Stimulated activated CD4-positive, alpha-beta T cell treated with anti-CD3 and anti-CD28 coated beads, Interleukin-15, amount 100 ng/mL, for 24 hours (primary cell): ENCODE measurements around the gene SMCR8.
"Not testable (repeated sequence)": the region's sequence is repeated elsewhere in the genome, so short reads cannot be mapped to it uniquely, and the experiment has no call there.

Experiments
- DNase-seq: peaks from one replicate; pipeline ENCODE4 v3.0.0-alpha.2; 2020

Gene SMCR8

GRCh38 chr17:18319604-18320256, 4.6 kb downstream of the SMCR8 start:
- no peak for DNase-seq

DNA sequence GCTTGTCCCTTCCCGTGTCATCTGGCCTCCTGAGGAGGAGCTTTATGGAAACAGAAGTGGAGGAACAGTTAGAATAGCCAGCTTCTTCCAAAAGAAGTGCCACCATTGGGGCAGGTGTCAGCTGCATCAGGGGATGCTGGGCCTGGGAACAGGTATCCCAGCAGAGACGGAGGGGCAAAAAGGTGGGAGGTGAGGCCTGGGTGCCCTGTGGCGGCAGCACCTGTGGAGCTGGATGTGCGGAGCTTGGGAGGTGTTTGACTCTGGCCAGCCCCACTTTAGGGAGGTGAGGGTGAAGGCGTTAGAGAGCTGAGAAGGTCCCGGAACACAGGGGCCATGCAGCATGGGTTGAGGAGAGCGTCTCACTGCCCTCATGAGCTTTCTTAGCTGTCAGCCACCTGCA, 5.2 kb downstream of the SMCR8 start:
- DNase-seq = no peak

GRCh38 chr17:18321309-18321708, 6.2 kb downstream of the SMCR8 start:
- no peak for DNase-seq

DNA sequence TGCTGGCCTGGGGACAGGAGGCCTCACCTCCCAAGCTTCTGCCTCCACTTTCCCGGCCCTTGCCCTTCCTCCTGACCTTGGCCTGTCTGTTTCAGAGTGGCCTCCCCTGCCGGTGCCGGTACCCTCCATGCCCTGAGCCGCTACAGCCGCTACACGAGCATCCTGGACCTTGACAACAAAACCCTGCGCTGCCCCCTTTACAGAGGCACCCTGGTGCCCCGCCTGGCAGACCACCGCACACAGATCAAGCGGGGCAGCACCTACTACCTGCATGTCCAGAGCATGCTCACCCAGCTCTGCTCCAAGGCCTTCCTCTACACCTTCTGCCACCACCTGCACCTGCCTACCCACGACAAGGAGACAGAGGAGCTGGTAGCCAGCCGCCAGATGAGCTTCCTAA, 7.4 kb downstream of the SMCR8 start:
- DNase-seq = no peak

GRCh38 chr17:18323007-18323406, 7.9 kb downstream of the SMCR8 start:
- no peak for DNase-seq

- DNase-seq = no peak
Observed at GRCh38 chr17:18323507-18324139, 8.5 kb downstream of the SMCR8 start.

DNA sequence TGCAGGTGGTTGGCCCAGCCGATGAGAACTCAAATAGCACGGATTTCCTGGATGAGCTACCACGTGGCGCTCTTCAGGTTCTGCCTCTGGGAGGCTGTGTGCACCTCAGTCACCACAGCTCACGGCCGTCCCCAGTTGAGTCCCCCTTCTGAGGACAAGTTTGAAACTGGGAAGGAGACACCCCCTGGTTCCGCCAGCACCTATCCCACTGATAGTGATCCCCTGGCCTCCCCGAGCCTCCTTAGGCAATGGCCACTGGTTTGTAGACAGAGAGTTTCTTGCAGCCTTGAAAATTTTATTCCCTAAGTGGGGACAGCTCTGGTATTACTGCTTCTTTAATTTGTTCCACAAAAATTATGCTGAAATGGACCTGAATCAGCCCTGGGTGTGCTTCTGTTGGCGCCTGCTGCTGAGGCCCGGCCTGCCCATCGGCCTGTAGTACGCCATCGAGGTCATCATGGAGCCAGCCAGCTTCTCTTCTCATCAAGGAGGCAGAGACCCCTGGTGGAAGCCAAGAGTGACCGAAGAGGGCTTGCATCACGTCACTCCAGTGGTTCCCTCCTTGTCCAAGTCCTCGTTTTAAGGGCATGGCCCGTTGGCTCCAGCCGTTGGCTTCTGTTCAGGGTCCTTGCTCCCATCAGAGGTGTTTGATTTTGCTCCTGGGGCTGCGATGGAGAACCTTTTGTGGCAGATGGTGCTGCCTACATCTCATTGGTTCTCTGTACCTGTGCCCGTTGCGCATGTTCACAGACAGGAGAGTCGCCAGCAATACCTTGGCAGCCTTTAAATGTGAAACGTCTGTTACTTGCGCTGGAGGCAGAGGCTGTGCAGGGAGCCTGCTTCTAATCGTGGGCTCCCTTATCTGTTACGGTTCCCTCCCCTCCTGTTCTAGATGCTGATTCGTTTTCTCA, 9.3 kb downstream of the SMCR8 start:
- DNase-seq = no peak

GRCh38 chr17:18326039-18326438, 10.9 kb downstream of the SMCR8 start:
- no peak for DNase-seq

- DNase-seq = no peak
Observed at GRCh38 chr17:18326572-18326971, 11.5 kb downstream of the SMCR8 start.

DNA sequence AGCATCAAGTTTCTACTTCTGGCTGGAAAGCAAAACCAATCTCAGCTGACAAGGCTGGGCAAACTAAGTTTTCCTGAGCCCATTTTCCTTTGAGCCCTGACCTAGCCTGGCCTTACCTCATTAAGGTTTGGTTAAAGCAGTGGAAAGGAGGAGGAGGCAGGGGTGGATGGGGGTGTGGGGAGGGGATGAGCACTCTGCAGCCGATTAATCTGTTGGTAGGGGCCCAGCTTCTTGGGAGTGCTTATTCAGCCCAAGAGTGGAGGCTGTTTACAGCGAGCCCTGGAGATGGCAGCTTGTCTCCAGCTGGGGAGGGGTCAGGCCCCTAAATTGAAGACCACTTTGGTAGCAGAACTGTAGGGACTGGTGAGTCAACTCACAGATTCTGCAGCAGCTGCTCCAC, 12.0 kb downstream of the SMCR8 start:
- no peak for DNase-seq

DNA sequence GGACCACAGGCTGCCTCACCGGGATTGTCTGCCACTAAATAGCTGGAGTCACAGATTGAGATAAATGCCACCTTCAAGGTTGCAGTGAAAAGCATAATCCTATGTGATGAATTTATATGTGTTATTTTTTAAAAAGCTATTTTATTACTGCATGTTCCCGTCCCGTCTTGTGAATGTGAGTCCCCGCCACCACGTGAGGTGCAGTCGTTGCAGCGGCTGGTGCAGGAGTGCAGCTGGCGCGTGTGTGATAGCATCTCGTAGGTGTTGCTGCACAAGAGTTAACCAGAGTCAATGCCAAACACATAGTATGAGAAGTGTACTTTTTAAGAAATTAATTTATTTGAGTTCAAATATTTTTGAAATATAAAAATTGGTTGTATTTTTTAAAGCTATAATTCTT, 12.5 kb downstream of the SMCR8 start:
- DNase-seq = no peak

DNA sequence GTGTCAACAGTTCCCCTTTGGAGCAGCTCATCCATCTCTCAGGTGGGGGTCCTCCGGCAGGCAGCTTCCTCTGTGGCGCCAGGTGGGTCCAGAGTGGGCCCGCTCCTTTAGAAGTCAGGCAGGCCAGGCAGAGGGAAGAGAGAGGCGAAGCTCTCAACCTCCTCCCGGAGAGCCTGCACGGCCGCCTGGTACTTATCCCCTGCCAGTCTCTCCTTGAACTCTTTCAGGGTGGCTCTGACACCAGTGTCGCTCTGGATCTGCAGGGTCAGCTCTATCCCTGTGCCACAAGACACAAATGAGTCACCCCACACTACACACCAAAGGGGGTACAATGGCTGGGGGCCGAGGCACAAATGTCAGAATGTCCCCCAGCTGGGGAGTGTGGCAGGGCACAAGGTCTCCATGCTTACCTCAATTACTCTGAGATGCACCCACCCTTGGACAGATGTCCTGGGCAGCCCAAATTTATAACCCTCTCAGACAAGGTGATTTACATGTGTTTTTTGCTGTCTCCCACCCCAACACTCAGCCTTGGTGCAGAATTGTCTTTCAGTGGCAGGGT, 13.6 kb downstream of the SMCR8 start:
- DNase-seq = no peak

DNA sequence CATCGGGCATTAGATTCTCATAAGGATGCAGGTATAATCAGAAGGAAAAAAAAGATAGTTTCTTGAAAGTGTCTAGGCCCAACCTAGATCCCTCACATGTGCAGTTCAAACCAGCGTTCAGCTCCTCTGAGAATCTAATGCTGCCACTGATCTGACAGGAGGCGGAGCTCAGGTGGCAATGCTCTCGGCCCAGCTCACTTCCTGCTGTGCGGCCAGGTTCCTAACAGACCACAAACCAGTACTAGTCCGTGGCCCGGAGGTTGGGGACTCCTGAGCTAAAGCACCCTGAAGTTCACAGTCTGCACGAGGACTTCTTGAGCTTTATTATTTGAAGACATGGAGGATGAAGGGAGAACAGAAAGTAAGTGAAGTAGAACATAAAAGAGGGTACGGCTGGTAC, 16.8 kb downstream of the SMCR8 start:
- no peak for DNase-seq

DNA sequence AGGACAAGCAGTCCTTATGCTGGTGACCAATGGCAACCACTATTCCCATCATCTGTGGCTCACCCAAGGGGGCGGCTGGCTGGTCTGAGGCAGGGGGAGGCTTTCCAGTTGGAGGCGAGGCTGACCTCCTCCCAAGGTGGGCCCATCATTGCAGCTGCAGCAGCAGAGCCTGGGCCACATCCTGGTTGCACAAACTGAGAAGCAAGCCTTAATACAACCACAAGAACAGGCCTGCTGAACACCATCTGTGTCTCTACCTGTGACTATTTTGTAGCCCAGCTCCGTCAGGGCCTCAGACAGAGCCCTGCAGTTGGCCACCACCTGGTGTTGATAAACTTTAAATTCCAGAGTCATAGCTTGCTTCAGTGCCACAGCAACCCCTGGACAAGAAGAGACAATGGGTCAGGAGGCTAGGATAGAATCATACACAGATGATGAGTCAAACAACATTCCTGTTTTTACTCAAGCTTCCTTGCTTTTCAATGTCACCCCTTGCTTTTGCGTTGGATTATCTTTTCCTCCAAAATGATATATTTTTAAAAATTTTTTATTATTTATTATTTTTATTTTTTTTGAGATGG, 17.9 kb downstream of the SMCR8 start:
- DNase-seq = no peak

GRCh38 chr17:18338158-18338557, 23.1 kb downstream of the SMCR8 start:
- not testable (repeated sequence) for DNase-seq

DNA sequence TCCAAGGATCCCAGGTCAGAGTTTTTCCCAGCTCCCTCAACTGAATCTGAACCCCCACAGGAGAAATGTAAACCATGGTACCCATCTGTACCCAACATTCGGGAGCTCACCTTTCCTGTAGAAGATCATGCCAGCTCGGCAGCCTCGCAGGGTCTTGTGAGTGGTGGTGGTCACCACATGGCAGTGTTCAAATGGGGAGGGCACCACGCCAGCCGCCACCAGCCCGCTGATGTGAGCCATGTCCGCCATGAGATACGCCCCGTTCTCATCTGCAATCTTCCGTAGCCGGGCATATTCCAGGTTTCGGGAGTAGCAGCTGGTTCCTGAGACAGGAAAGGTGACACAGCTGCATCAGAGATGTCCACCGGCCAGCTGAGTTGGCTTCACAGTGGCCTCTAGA, 24.8 kb downstream of the SMCR8 start:
- no peak for DNase-seq

- no peak for DNase-seq
Observed at GRCh38 chr17:18344021-18344420, 28.9 kb downstream of the SMCR8 start.

GRCh38 chr17:18353541-18353940, 38.4 kb downstream of the SMCR8 start:
- no peak for DNase-seq

- no peak for DNase-seq
Observed at GRCh38 chr17:18356624-18357023, 41.5 kb downstream of the SMCR8 start.

- DNase-seq = no peak
Observed at GRCh38 chr17:18360518-18360917, 45.4 kb downstream of the SMCR8 start.

GRCh38 chr17:18361837-18362697, 47.0 kb downstream of the SMCR8 start:
- DNase-seq = no peak

DNA sequence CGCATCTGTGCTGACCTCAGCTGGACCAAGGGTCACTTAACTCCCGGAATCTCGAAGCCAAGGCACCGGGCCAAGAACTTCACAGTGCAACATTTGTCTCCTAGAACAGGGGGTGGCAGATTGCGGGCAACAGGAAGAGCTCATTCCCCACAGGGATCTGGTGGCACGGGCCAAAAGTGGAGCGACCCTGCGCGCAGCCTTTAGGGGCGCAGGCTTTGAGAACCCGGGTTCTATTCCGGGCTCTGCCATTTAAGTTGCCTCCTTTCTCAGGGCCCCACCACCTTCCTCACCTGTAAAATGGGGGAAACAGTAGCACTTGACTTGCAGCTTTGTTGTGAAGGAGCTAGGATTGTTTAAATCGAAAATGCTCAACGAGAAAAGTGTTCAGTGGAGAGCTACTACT, 47.6 kb downstream of the SMCR8 start:
- DNase-seq = peak; percentile 32
